Bronchial epithelial cell (primary cell): ENCODE measurements around the gene POC1A. TPM values are rescaled to one million over a fixed set of nuclear protein-coding genes. Genes with fewer than 3 reads are reported as not detected.

ENCODE experiments used
- DNase-seq: peaks from one replicate; pipeline ENCODE4 v3.0.0-alpha.2; 2010; ENCODE audit warnings: low read depth
- FAIRE-seq: peaks from 2 replicates; lab custom pipeline; 2011; peaks lifted over from hg19 to GRCh38; lab: Jason Lieb, UNC
- H3K27me3 ChIP-seq: 2 replicates; pipeline ENCODE4 v1.5.1; 2011; ENCODE audit warnings: low read length; ENCODE audit not compliant: control insufficient read depth, insufficient read depth
- H3K36me3 ChIP-seq: 2 replicates; pipeline ENCODE4 v1.5.1; 2011; ENCODE audit warnings: low read length; ENCODE audit not compliant: control insufficient read depth, insufficient read depth
- H3K4me3 ChIP-seq: 2 replicates; pipeline ENCODE4 v1.5.1; 2011; ENCODE audit warnings: mild to moderate bottlenecking, low read depth, low read length, control low read depth
- total RNA-seq: library from RNA; depleted of rRNA; stranded (reverse); fragments of >200 nt; gene quantifications from 2 replicates; pipeline ENCODE4 v1.2.1, GENCODE V29; 2014
- TF ChIP-seq, protein P1 (sequence below): IDR thresholded peaks from 2 replicates; pipeline ENCODE4 v1.5.1; 2011; ENCODE audit warnings: mild to moderate bottlenecking, moderate library complexity, low read length, control low read depth, inconsistent platforms; ENCODE audit not compliant: insufficient read depth, severe bottlenecking

Gene POC1A
- total RNA-seq, result 1.8 and 3.3 TPM in 2 replicates

DNA sequence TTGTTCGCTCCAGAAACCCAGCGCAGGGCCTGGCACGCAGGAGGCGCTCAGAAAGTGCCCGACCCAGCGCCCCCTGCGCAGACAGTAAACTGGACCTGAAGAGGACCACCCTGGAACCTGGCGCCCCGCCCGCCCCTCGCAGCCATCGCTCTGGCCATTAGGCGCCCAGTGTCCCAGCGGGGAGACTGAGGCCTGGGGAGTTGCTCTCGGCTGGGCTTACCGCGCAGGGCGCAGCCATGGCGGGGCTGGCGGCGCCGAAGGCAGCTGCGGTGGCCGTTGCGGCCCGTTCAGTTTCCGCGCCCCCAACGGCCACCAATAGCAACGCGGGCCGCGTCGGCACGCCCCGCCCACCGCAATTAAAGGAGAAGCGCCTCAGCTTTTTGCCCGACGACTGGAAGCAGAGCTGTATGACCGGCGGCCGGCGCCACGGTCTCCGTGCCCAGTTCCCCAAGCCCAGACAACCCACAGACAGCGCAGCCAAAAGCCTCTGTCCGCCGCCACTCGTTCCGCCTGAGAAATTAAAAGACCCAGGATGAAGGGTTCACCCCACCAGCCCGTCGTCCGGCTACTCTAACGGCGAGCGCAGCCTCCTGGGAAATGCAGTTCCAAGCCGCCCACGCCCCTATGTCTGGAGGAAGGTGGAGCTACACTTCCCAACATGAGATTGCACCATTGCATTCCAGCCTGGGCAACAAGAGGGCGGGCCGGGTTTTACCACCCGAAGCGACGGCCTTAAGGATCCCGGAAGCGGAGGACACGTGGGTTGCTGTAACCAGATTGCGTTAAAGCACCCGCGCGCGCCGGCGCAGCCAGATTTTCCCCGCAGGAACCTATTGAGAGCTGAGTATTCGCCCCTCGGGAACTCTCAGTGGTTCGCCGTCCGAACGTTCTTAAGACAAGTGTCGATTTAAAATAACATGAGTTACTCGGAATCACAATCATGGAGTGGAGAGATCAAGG lies at the start of gene POC1A:
Gene POC1A (minus strand): TSS at position 289 of the 960 bp plus-strand sequence. CDS start 51 bp downstream, at position 238.
- FAIRE-seq (peak; percentile 18), DNase-seq (peak; percentile 93)
- TF ChIP-seq, protein P1, sequence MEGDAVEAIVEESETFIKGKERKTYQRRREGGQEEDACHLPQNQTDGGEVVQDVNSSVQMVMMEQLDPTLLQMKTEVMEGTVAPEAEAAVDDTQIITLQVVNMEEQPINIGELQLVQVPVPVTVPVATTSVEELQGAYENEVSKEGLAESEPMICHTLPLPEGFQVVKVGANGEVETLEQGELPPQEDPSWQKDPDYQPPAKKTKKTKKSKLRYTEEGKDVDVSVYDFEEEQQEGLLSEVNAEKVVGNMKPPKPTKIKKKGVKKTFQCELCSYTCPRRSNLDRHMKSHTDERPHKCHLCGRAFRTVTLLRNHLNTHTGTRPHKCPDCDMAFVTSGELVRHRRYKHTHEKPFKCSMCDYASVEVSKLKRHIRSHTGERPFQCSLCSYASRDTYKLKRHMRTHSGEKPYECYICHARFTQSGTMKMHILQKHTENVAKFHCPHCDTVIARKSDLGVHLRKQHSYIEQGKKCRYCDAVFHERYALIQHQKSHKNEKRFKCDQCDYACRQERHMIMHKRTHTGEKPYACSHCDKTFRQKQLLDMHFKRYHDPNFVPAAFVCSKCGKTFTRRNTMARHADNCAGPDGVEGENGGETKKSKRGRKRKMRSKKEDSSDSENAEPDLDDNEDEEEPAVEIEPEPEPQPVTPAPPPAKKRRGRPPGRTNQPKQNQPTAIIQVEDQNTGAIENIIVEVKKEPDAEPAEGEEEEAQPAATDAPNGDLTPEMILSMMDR, result no peak
- no peaks in the 10 kb centered on the region for H3K27me3 ChIP-seq
- H3K36me3 ChIP-seq, result no peaks in the 10 kb centered on the region
- peak within 1 kb of the TSS; percentile 68 for H3K4me3 ChIP-seq

DNA sequence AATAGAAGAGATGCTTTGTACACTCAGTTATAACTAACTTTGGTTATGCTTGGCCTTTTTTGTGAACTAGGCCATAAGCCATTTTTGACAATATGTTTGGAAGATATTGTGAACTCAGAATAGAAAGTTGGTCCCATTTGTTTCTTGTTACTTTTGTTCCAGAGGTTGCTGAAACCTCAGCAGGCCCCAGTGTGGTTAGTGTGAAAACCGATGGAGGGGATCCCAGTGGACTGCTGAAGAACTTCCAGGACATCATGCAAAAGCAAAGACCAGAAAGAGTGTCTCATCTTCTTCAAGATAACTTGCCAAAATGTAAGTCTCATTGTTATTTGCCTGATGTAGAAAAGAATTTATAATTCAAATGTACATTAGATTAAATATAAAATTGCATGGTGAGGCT lies 49.5 kb upstream of the POC1A start:
- DNase-seq, result no peak
- H3K27me3 ChIP-seq, result peaks cover 2% of the 10 kb centered on the region
- TF ChIP-seq, protein P1, result no peak
- H3K36me3 ChIP-seq, result peaks cover 14% of the 10 kb centered on the region
- no peak overlapping the region for H3K4me3 ChIP-seq
- FAIRE-seq, result no peak

DNA sequence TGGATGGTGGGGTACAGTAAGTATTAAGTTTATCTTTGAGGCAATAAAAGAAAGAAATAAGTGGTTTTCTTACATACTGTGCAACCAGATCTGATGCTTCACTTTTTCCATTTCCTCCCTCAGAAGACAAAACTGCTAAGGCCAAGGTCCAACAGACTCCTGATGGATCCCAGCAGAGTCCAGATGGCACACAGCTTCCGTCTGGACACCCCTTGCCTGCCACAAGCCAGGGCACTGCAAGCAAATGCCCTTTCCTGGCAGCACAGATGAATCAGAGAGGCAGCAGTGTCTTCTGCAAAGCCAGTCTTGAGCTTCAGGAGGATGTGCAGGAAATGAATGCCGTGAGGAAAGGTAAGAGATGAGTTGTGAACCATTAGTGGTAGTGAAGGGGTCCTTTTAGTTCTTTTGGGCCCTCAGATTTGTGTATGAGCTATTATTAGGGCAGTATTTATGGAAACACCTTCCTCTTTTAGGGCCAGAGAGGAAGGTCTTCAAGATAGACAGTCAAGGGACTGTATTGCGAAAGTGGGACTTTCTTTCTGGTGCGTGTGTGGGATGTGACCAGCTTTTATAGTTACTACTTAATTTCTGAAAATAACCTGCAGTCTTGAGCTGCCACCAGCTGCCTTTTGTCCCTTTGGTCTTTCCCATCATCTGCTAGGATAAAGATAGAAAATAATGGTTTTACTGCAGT lies 48.3 kb upstream of the POC1A start:
- peaks cover 2% of the 10 kb centered on the region for H3K27me3 ChIP-seq
- H3K36me3 ChIP-seq, result peaks cover 9% of the 10 kb centered on the region
- FAIRE-seq (no peak), DNase-seq (no peak)
- H3K4me3 ChIP-seq, result no peak overlapping the region
- TF ChIP-seq, protein P1, result no peak

DNA sequence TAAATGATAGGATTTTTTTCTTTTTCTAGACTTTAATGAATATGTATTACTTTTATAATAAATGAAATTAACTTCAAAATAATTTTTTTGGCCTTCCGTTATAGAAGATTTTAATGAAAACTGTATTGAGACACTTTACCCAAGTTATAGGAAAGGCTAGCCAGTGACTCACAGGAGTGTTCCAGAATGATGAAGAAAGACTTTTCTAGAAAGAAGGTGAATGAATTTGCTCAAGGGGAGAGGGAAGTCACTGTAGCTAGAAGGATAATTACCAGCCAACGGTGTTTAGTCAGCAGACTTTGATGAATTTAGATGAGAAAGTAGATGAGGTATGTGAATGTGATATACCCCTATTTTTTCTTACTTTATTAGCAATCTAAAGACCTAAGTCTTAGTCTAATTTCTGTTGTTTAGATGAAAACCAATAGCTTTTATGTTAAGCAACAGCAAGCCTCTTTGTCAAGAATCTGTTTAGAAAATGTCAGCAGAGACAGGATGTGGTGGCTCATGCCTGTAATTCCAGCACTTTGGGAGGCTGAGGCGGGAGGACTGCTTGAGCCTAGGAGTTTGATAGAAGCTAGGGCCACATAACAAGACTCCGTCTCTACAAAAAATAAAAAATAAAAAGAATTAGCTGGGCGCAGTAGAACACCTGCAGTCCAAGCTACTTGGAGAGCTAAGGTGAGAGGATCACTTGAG lies 46.9 kb upstream of the POC1A start:
- peaks cover 6% of the 10 kb centered on the region for H3K36me3 ChIP-seq
- no peak for FAIRE-seq

More for the DNA sequence above, 46.9 kb upstream of the POC1A start:
- TF ChIP-seq, protein P1, result no peak
- no peak for DNase-seq
- Histone ChIP-seq H3K27me3 (peaks cover 2% of the 10 kb centered on the region), H3K4me3 (no peak overlapping the region)
